ENCODE data around the gene TRAF4.
A peak's percentile ranks its signal among the peaks of the same experiment; 100 is the strongest.
"Not testable (repeated sequence)": the region's sequence is repeated elsewhere in the genome, so short reads cannot be mapped to it uniquely, and the experiment has no call there.

The TRAF4 gene

GRCh38 chr17:28749516-28750177, 5.8 kb downstream of the TRAF4 start:
- no peak for DNase-seq

GRCh38 chr17:28750178-28751047, 6.6 kb downstream of the TRAF4 start:
- DNase-seq: peak; percentile 93

- no peak for DNase-seq
Measured at GRCh38 chr17:28751600-28752366, 8.0 kb downstream of the TRAF4 start.

GRCh38 chr17:28755486-28755885, 11.7 kb downstream of the TRAF4 start:
- DNase-seq: no peak

GRCh38 chr17:28756049-28756804, 12.4 kb downstream of the TRAF4 start:
- no peak for DNase-seq

- DNase-seq: no peak
Measured at GRCh38 chr17:28758411-28759121, 14.8 kb downstream of the TRAF4 start.

GRCh38 chr17:28759256-28759865, 15.6 kb downstream of the TRAF4 start:
- no peak for DNase-seq

GRCh38 chr17:28760601-28761562, 17.1 kb downstream of the TRAF4 start:
- DNase-seq: no peak

GRCh38 chr17:28763137-28763799, 19.5 kb downstream of the TRAF4 start:
- peak; percentile 63 for DNase-seq

GRCh38 chr17:28763804-28764266, 20.0 kb downstream of the TRAF4 start:
- peak; percentile 81 for DNase-seq

- no peak for DNase-seq
Measured at GRCh38 chr17:28765038-28765437, 21.2 kb downstream of the TRAF4 start.

GRCh38 chr17:28773736-28774135, 29.9 kb downstream of the TRAF4 start:
- no peak for DNase-seq

- no peak for DNase-seq
Measured at GRCh38 chr17:28774206-28774605, 30.4 kb downstream of the TRAF4 start.

- no peak for DNase-seq
Measured at GRCh38 chr17:28777178-28777577, 33.4 kb downstream of the TRAF4 start.

GRCh38 chr17:28779601-28780000, 35.8 kb downstream of the TRAF4 start:
- not testable (repeated sequence) for DNase-seq

- DNase-seq: no peak
Measured at GRCh38 chr17:28783161-28783560, 39.4 kb downstream of the TRAF4 start.

GRCh38 chr17:28788100-28788499, 44.3 kb downstream of the TRAF4 start:
- DNase-seq: no peak

- DNase-seq: no peak
Measured at GRCh38 chr17:28792877-28793661, 49.3 kb downstream of the TRAF4 start.

Data from activated CD4-positive, alpha-beta T cell treated with anti-CD3 and anti-CD28 coated beads, Interleukin-2, amount 50 U/mL, for 16 hours (primary cell).